Right ventricle myocardium superior (tissue), 1 donor: Measurements from ENCODE around the gene ORM2. TPM values are rescaled to one million over a fixed set of nuclear protein-coding genes. Genes with fewer than 3 reads are reported as not detected.

Experiments
- ATAC-seq: fragments of 200-7000 bp; cut with Tn5 transposase; one replicate; pipeline ENCODE4 v1.9.1; 2020; ENCODE audit warnings: mild to moderate bottlenecking; ENCODE audit not compliant: poor library complexity
- DNase-seq: peaks from one replicate; pipeline ENCODE4 v3.0.0-alpha.2; 2020
- intact Hi-C: fragments of 100-400 bp; cut with DNase I; formaldehyde crosslinking; loops from one replicate; pipeline ENCODE4 v1.11.2; 2022
- total RNA-seq: library from RNA; stranded (reverse); fragmentation: NEBNext Ultra II Directional; extraction: Animal tissue kit (Norgen Biotek cat#: 25700); gene quantifications from one replicate; pipeline ENCODE4 v1.2.1, GENCODE V29; 2021
- donor health status: DM: no; HTN: yes; CAD: no; lungs with severe emphysema.

Gene ORM2
- total RNA-seq, 1 donor from 2014 or later = not detected

DNA sequence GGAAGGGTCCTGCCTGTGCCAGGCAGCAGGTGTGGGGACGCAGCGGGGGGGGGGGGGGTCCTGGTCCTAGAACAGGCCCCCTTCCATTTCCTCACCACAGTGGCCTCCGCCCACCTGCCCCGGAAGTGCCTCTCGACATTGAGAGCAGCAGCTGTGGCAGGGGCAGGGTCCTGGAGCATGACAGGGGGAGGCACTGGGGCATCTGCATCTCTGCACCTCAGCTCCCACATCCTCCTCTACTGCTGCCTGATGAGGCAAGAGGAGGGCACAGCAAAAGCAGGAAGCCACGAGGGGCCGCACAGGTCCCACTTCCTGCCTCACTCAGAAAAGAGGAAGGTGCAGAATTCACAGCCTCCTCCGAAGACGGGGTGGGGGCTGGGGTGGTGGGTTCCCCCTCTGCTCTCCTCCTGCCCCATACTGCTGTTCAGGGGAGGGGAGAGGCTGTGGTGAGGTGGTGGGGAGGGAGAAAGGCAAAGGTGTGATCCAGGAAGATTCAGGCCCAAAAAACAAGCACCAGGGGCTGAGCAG, 43.3 kb downstream of the ORM2 start:
- intact Hi-C loops = no loop called here
- DNase-seq (peak; percentile 82), ATAC-seq (peak; percentile 66)

- intact Hi-C loops = no loop called here
- DNase-seq = no peak
- ATAC-seq = no peak
These were observed 44.5 kb downstream of the ORM2 start for GRCh38 chr9:114373960-114374730.

GRCh38 chr9:114374936-114375335, 45.3 kb downstream of the ORM2 start:
- ATAC-seq (no peak), DNase-seq (no peak)
- intact Hi-C loops = no loop called here

DNA sequence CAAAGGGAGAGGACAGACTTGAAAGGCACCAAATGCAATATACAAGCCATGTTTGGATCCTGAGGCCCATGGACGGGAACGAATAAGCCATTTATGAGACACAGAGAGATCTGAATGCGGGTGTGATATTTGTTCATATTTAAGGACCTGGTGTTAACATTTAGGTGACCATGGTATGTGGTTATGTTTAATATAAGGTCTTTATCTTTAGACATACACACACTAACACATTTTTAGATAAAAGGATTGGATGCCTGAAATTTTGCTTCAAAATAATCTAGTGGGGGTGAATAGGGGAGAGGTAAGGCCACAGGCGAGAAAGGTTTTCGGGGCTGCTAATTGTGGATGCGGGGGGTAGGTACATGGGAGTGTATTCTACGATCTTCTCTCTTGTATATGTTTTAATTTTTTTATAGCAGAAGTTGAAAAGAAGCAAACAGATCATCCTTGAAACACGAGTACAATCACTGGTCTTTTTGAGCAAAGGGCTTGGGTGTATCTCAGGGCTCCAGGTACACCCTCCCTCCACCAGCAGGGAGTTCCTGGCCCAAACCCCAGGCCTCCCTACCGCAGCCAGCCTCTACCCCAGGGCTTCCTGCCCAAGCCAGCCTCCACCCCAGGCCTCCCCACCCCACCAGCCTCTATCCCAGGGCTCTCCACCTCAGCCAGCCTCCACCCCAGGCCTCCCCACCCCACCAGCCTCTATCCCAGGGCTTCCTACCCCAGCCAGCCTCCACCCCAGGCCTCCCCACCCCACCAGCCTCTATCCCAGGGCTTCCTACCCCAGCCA, 45.9 kb downstream of the ORM2 start:
- intact Hi-C loops = no loop called here
- no peak for ATAC-seq
- DNase-seq = no peak

DNA sequence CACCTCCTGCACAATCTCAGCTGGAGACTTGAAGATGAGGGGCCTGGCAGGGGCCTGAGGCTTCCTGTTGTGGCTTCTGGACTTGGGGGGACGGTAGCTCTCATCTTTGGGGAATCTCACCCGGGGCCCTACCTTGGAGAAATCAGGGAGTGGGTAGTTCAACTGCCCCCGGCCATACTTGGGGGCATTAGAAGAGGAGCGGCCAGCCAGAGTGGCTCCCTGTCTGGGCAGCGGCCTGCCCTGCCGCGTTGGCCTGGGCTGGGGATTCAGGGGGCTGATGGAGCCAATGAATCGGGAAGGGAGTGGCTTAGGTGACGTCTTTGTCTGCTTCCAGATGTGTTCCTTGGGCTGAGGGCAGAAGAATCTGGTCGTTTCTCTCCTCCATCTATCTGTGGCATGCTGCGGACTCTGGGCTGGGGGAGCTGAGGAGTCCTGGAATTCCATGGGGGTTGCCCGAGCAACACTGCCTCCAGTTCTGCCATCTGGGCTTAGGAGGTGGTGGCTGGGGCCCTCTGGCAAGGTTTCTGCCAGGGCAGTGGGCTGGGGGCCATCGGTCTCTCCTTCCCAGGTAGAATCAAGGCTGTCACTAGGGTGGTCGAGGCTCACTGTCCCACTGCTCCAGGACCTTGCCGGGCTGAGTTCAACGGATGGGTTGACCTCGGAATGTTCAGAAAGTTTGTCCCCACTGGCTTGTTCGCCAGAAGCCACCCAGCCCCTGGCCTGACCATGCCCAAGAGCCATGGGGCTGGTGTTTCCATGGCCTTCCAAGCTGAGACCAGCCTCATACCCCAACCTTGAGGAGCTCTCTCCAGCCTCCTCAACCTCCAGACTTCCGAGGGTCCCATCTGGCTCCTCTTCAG, 47.1 kb downstream of the ORM2 start:
- ATAC-seq = no peak
- intact Hi-C loops = no loop called here
- DNase-seq = no peak

DNA sequence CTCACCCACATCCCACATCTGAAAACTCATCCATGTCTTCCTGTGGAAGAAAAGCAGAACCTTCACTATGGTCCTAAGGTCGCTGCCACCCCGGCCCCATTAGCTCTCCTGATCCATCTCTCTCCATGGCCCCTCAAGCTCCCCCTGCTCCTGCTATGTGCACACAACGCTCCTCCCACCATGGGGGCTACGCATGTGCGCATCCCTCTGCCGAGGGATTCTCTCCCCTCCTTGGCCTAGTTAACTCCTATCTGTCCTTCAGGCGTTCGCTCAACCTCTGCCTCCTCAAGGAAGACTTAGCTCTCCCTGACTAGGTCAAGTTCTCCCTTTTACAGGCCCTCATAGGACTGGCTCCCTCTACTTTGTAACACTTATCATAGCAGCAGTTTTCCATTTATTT, 48.3 kb downstream of the ORM2 start:
- intact Hi-C loops = no loop called here
- DNase-seq = no peak
- no peak for ATAC-seq

GRCh38 chr9:114378883-114379282, 49.2 kb downstream of the ORM2 start:
- DNase-seq = no peak
- intact Hi-C loops = no loop called here
- no peak for ATAC-seq

Other genes starting within 250 kb of the ORM2 start
- gene KIF12, start 230.6 kb upstream of the ORM2 start, total RNA-seq = not detected
- 8.0 TPM for gene COL27A1, start 174.3 kb upstream of the ORM2 start, total RNA-seq
- 1.2 TPM for gene ORM1, start 6.8 kb upstream of the ORM2 start, total RNA-seq
- gene AKNA, start 58.1 kb downstream of the ORM2 start, total RNA-seq = 4.6 TPM
- 0.56 TPM for gene WHRN, start 175.6 kb downstream of the ORM2 start, total RNA-seq